Right lobe of liver (tissue), 6 donors: Measurements from ENCODE around the gene CTSW. TPM values are rescaled to one million over a fixed set of nuclear protein-coding genes. Genes with fewer than 3 reads are reported as not detected.

Source experiments
- ATAC-seq, 4 donors: fragments of 200-7000 bp; cut with Tn5 transposase; one replicate each; pipeline ENCODE4 v1.9.1; 2020; ENCODE audit warnings: mild to moderate bottlenecking in 4 of 4, moderate library complexity in 4 of 4
- DNase-seq, 3 donors: peaks; one replicate each; pipeline ENCODE4 v3.0.0-alpha.2; 2020
- H3K27ac ChIP-seq, 3 donors: fragments of 200-600 bp; one replicate each; pipeline ENCODE4 v1.8.0; 2022
- H3K27me3 ChIP-seq, 2 donors: fragments of 200-600 bp; one replicate each; pipeline ENCODE4 v1.8.0; 2022
- H3K36me3 ChIP-seq, 4 donors: fragments of 200-600 bp; sonication (generic) in 1 of 4; one replicate each; pipeline versions ENCODE4 v1.5.1 to v1.8.0; 2017 to 2022; ENCODE audit warnings: control low read depth in 1 of 4
- H3K4me1 ChIP-seq, 4 donors: fragments of 200-600 bp; sonication (generic) in 1 of 4; one replicate each; pipeline versions ENCODE4 v1.5.1 to v1.8.0; 2017 to 2022; ENCODE audit warnings: control low read depth in 1 of 4
- H3K4me3 ChIP-seq, 3 donors: fragments of 200-600 bp; one replicate each; pipeline ENCODE4 v1.8.0; 2022
- H3K9me3 ChIP-seq, 4 donors: fragments of 200-600 bp; sonication (generic) in 1 of 4; one replicate each; pipeline versions ENCODE4 v1.5.1 to v1.8.0; 2017 to 2022; ENCODE audit warnings: control low read depth in 1 of 4
- POLR2A ChIP-seq: fragments of 450-650 bp; IDR thresholded peaks from one replicate; pipeline ENCODE4 v1.6.1; 2017; ENCODE audit warnings: antibody characterized with exemption, mild to moderate bottlenecking
- WGBS: methylation state at CpG from one replicate; pipeline ENCODE4 v1.1.6; 2018; ENCODE audit warnings: low coverage, low lambda C conversion rate; ENCODE audit not compliant: insufficient coverage; ENCODE audit errors: missing lambda C conversion rate; 5-methylcytosine and 5-hydroxymethylcytosine counted together
- intact Hi-C, 2 donors: fragments of 100-400 bp; cut with DNase I; formaldehyde crosslinking; loops; one replicate each; pipeline versions ENCODE4 v1.11.2 to v1.14.1; 2022
- total RNA-seq, 6 experiments: library from RNA; depleted of rRNA in 2 of 6; stranded (reverse); fragments of >200 nt in 2 of 6; fragmentation: NEBNext Ultra II Directional in 3 of 6; extraction: Animal tissue kit (Norgen Biotek cat#: 25700) in 3 of 6; gene quantifications; one replicate each; pipeline versions ENCODE4 v1.1.0 to v1.2.4, GENCODE V29; 2016 to 2023
- TF ChIP-seq, protein P1 (sequence below), 4 donors: fragments of 200-600 bp in 3 of 4; fragments of 450-650 bp in 1 of 4; IDR thresholded peaks; one replicate each; pipeline versions ENCODE4 v1.5.1 to v1.8.0; 2016 to 2022; ENCODE audit warnings: antibody characterized with exemption in 4 of 4, mild to moderate bottlenecking in 2 of 4
- donor health status: DM: no; HTN: yes; CAD: no.
- donor health status: DM: no; HTN: no; CAD: no.
- donor health status: DM: no; HTN: no; CAD: no.
- donor health status: DM: no; HTN: yes; CAD: no.
- donor health status: DM: no; HTN: yes; CAD: no.

The CTSW gene
- total RNA-seq, 6 experiments from 2014 or later = 0.49 to 1.3 (median 1.0) TPM

DNA sequence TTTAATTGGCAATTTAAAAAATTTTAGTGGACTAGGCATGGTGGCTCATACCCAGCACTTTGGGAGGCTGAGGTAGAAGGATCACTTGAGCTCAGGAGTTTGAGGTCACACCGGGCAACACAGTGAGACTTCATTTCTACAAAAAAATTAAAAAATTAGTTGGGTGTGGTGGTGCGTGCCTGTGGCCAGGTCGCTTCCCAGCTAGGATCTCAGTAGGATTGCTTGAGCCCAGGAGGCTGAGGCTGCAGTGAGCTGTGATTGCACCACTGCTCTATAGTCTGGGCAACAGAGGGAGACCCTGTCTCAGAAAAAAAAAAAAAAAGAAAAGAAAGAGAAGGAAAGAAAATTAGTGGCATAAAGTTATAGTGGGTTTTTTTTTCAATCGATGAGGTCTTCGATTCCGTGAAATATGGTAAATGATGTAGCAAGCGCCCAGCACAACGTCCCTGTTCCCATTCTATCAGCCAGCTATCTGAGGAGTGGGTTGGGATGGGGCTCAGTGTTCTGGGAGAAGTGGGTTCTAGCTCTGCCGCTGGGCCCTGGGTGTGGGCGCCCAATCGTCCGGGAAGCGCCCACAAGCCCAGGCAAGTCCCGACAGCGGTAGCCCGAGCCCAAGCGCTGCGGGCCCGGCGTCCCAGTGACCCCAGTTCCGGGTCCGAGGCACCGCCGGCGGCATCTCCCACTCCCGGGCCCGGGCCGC, 19.2 kb downstream of the CTSW start:
- intact Hi-C loops = no loop called here
- DNase-seq = no peak
- Histone ChIP-seq H3K4me1 (peaks cover 0 to 9% (median 3%) of the 10 kb centered on the region in 4 donors), H3K36me3 (no peaks in the 10 kb centered on the region), H3K4me3 (peak overlapping the region; percentile 40 to 49 (median 47)), H3K27ac (no peak overlapping the region), H3K27me3 (no peaks in the 10 kb centered on the region), H3K9me3 (no peaks in the 10 kb centered on the region)
- ATAC-seq = no peak
- 80% methylated on average over 8 of the region's 28 CpGs for WGBS
- TF ChIP-seq, protein P1, sequence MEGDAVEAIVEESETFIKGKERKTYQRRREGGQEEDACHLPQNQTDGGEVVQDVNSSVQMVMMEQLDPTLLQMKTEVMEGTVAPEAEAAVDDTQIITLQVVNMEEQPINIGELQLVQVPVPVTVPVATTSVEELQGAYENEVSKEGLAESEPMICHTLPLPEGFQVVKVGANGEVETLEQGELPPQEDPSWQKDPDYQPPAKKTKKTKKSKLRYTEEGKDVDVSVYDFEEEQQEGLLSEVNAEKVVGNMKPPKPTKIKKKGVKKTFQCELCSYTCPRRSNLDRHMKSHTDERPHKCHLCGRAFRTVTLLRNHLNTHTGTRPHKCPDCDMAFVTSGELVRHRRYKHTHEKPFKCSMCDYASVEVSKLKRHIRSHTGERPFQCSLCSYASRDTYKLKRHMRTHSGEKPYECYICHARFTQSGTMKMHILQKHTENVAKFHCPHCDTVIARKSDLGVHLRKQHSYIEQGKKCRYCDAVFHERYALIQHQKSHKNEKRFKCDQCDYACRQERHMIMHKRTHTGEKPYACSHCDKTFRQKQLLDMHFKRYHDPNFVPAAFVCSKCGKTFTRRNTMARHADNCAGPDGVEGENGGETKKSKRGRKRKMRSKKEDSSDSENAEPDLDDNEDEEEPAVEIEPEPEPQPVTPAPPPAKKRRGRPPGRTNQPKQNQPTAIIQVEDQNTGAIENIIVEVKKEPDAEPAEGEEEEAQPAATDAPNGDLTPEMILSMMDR (IDR thresholded peaks at IDR 0.05) = no peak
- TF ChIP-seq POLR2A = no peak

DNA sequence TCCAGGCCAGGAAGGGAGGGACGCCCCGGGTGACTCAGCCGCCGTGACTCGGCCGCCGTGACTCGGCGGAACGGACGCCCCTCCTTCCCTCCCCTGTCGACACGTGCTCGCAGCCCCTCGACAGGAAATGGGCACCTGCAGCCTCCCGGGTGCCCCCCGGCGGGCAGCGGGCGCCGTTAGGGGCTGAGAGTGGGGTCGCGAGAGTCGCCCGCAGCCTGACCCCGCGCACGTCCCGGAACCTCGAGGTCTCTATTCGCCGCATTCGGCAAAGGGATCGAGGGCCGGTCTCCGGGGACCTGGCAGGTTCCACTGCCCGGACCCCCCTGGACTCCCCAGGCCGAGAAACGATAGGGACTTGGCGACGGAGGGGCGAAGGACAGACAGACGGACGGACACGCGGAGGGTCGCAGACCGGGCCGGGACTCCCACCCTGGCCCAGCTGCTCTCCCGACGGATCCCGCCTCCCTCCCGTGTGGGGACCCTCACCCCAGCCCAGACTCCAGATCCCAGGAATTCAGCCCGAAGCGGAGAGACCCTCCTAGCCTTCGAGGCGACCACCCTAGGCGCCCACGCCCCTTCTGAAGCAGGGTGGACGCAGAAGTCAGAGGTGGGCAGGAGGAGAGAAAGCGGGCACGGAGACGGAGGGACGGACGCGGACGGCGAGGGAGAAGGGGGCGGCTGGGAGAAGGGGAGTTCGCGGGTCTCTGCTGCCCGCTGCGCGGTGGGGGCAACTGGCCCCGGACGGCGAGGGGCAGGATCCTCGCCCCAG, 19.9 kb downstream of the CTSW start:
- no peak for TF ChIP-seq POLR2A
- TF ChIP-seq, protein P1 (IDR thresholded peaks at IDR 0.05) = no peak
- H3K9me3 ChIP-seq = no peaks in the 10 kb centered on the region
- WGBS = 13% methylated on average over 3 of the region's 78 CpGs
- H3K27ac ChIP-seq = peak overlapping the region in 1 of 3 donors; percentile 57
- DNase-seq = peak in 2 of 3 donors; percentile 68 to 75
- H3K27me3 ChIP-seq = no peaks in the 10 kb centered on the region
- intact Hi-C loops = no loop called here
- H3K36me3 ChIP-seq = no peaks in the 10 kb centered on the region
- ATAC-seq = peak; percentile 40 to 60 (median 49)
- peak overlapping the region; percentile 40 to 49 (median 47) for H3K4me3 ChIP-seq
- H3K4me1 ChIP-seq = peaks cover 0 to 9% (median 3%) of the 10 kb centered on the region in 4 donors

DNA sequence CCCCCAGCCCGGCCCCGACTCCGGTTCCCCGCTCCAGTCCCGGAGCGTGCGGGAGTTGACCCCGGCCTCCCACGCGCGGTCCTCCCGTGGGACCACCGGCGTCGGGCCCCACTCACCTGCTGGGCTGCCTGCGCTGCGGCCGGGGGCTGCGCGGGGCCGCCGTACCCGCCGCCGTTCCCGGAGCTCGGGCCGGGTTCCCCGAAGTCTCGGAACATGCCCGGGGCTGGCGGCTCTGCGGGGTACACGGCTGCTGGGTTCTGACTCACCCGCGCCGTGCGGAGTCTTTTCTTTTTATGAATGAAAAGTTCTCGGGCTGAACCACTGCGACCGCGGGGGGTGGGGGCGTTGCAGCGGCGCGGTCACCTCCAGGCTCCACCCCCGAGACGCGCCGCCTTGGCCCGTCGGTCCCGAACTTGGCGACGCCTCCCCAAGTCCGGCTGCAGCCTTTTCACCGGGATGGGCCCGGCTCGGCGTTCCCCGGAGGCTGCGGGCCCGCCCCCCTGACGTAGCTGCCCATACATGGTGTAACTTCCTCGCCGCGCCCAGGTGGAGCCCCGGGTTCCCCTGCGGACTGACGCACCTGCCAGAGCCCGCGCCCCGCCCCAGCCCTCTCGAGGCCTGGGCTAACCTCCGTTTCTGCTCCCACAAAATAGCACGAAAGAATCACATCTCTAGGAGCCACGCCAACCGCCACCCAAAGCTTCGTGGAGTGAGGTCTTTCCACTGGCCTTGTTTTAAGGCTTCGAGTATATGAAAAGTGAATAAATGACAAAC, 20.7 kb downstream of the CTSW start, which contains the start of gene FOSL1:
Gene FOSL1 (minus strand): TSS at position 264 of the 774 bp plus-strand sequence. CDS start 49 bp downstream, at position 215.
- H3K9me3 ChIP-seq = no peaks in the 10 kb centered on the region
- DNase-seq = peak; percentile 83 to 89 (median 83)
- 14% methylated on average over 10 of the region's 80 CpGs for WGBS
- H3K27ac ChIP-seq = peak within 1 kb of the TSS in 1 of 3 donors; percentile 57
- intact Hi-C loops = no loop called here
- H3K4me1 ChIP-seq = peaks cover 0 to 9% (median 3%) of the 10 kb centered on the region in 4 donors
- ATAC-seq = peak; percentile 88 to 91 (median 90)
- no peaks in the 10 kb centered on the region for H3K36me3 ChIP-seq
- H3K27me3 ChIP-seq = no peaks in the 10 kb centered on the region
- peak within 1 kb of the TSS; percentile 40 to 49 (median 47) for H3K4me3 ChIP-seq
- peak; percentile 72 for TF ChIP-seq POLR2A
- TF ChIP-seq, protein P1 (IDR thresholded peaks at IDR 0.05) = no peak

DNA sequence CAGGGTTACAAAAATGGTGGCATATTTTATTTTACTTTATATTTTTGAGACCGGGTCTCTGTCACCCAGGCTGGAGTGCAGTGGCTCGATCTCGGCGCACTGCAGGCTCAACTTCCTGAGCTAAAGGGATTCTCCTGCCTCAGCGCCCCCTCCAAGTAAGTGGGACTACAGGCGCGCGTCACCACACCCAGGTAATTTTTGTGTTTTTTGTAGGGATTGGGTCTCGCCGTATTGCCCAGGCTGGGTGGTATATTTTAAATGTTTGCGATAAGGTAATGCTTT, 21.2 kb downstream of the CTSW start:
- intact Hi-C loops = no loop called here
- Histone ChIP-seq H3K4me3 (peak overlapping the region in 2 of 3 donors; percentile 47 to 49), H3K27ac (no peak overlapping the region), H3K9me3 (no peaks in the 10 kb centered on the region), H3K27me3 (no peaks in the 10 kb centered on the region), H3K4me1 (peaks cover 0 to 9% (median 3%) of the 10 kb centered on the region in 4 donors), H3K36me3 (no peaks in the 10 kb centered on the region)
- no peak for TF ChIP-seq POLR2A
- TF ChIP-seq, protein P1 (IDR thresholded peaks at IDR 0.05) = no peak
- DNase-seq (no peak), ATAC-seq (no peak)
- 64% methylated on average over 11 of the region's 11 CpGs for WGBS
